ENCODE measurements around the gene CD3D. TPM values are rescaled to one million over a fixed set of nuclear protein-coding genes. Genes with fewer than 3 reads are reported as not detected.

CD3D gene
- total RNA-seq, 1 donor from 2014 or later, result 0.61 TPM

DNA sequence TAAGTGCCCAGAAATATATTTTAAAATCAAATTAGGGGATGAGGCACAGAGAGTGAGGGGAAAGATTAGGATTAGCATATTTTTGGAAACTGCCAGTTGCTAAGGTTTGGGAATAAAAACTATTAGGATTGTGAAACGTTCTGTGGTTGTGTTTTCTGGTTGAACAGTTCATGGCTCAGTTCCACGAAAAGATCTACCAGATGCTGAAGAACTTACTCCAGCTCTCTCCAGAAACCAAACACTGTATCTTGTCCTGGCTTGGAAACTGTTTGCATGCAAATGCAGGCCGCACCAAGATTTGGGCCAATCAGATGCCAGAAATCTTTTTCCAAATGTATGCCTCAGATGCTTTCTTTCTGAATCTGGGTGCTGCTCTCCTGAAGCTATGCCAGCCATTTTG is 32.2 kb upstream of the CD3D start:
- Histone ChIP-seq H3K27ac (ENCODE audit: low read depth, low read length) (no peak overlapping the region), H3K27me3 (ENCODE audit: insufficient read depth, low read length) (no peaks in the 10 kb centered on the region), H3K4me3 (ENCODE audit: insufficient read depth, low read depth, low read length) (no peak overlapping the region), H3K4me1 (ENCODE audit: insufficient read depth, low read length) (no peaks in the 10 kb centered on the region), H3K9me3 (ENCODE audit: insufficient read depth, low read depth, low read length) (no peaks in the 10 kb centered on the region), H2AFZ (ENCODE audit: low read depth, low read length) (no peak overlapping the region), H3K4me2 (ENCODE audit: low read length) (no peak overlapping the region), H4K20me1 (ENCODE audit: insufficient read depth, low read length) (no peaks in the 10 kb centered on the region), H3K9ac (ENCODE audit: low read length) (no peak overlapping the region), H3K36me3 (ENCODE audit: insufficient read depth, low read length) (peaks cover 58% of the 10 kb centered on the region), H3K79me2 (ENCODE audit: insufficient read depth, low read length) (no peaks in the 10 kb centered on the region)
- Mint-ChIP-seq H3K27me3 (ENCODE audit: low read depth, unreplicated experiment) (no peaks in the 10 kb centered on the region), H3K9me3 (ENCODE audit: unreplicated experiment) (no peaks in the 10 kb centered on the region), H3K27ac (ENCODE audit: unreplicated experiment) (no peak overlapping the region), H3K4me3 (ENCODE audit: unreplicated experiment) (no peak overlapping the region), H3K36me3 (ENCODE audit: low read depth, unreplicated experiment) (peaks cover 30% of the 10 kb centered on the region), H3K4me1 (ENCODE audit: low read depth, unreplicated experiment) (no peaks in the 10 kb centered on the region)
- TF ChIP-seq, protein P1, sequence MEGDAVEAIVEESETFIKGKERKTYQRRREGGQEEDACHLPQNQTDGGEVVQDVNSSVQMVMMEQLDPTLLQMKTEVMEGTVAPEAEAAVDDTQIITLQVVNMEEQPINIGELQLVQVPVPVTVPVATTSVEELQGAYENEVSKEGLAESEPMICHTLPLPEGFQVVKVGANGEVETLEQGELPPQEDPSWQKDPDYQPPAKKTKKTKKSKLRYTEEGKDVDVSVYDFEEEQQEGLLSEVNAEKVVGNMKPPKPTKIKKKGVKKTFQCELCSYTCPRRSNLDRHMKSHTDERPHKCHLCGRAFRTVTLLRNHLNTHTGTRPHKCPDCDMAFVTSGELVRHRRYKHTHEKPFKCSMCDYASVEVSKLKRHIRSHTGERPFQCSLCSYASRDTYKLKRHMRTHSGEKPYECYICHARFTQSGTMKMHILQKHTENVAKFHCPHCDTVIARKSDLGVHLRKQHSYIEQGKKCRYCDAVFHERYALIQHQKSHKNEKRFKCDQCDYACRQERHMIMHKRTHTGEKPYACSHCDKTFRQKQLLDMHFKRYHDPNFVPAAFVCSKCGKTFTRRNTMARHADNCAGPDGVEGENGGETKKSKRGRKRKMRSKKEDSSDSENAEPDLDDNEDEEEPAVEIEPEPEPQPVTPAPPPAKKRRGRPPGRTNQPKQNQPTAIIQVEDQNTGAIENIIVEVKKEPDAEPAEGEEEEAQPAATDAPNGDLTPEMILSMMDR (IDR thresholded peaks at IDR 0.05; ENCODE audit: insufficient read depth, low read depth, low read length), result no peak
- no peak for TF ChIP-seq EZH2 (IDR thresholded peaks at IDR 0.05; ENCODE audit: insufficient read depth, low read length)
- no peak for DNase-seq (ENCODE audit: low read depth)
- no peak for FAIRE-seq

DNA sequence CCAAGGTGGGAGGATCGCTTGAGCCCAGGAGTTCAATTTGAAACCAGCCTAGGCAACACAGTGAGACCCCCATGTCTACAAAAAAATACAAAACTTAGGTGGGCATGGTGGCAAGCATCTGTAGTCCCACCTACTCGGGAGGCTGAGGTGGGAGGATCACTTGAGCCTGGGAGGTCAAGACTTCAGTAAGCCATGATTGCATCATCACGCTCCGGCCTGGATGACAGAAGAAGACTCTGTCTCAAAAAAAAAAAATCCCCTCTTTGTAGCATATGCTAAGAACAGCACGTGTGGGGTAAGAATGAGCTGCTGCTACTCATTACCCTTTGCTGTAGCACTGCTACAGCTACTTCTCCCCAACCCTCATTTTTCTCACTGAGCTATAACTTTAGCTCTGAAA is 31.4 kb upstream of the CD3D start:
- no peak overlapping the region for H3K4me2 ChIP-seq (ENCODE audit: low read length)
- no peak overlapping the region for H3K9ac ChIP-seq (ENCODE audit: low read length)
- no peaks in the 10 kb centered on the region for H4K20me1 ChIP-seq (ENCODE audit: insufficient read depth, low read length)
- no peak overlapping the region for H3K27ac ChIP-seq (ENCODE audit: low read depth, low read length)
- DNase-seq (ENCODE audit: low read depth) (no peak), FAIRE-seq (no peak)
- H3K79me2 ChIP-seq (ENCODE audit: insufficient read depth, low read length), result no peaks in the 10 kb centered on the region
- no peaks in the 10 kb centered on the region for H3K9me3 ChIP-seq (ENCODE audit: insufficient read depth, low read depth, low read length)
- no peaks in the 10 kb centered on the region for H3K27me3 ChIP-seq (ENCODE audit: insufficient read depth, low read length)
- Mint-ChIP-seq H3K4me1 (ENCODE audit: low read depth, unreplicated experiment) (no peaks in the 10 kb centered on the region), H3K4me3 (ENCODE audit: unreplicated experiment) (no peak overlapping the region), H3K36me3 (ENCODE audit: low read depth, unreplicated experiment) (peaks cover 30% of the 10 kb centered on the region), H3K27ac (ENCODE audit: unreplicated experiment) (no peak overlapping the region), H3K27me3 (ENCODE audit: low read depth, unreplicated experiment) (no peaks in the 10 kb centered on the region), H3K9me3 (ENCODE audit: unreplicated experiment) (no peaks in the 10 kb centered on the region)
- H3K4me3 ChIP-seq (ENCODE audit: insufficient read depth, low read depth, low read length), result no peak overlapping the region
- TF ChIP-seq, protein P1 (IDR thresholded peaks at IDR 0.05; ENCODE audit: insufficient read depth, low read depth, low read length), result no peak
- no peak for TF ChIP-seq EZH2 (IDR thresholded peaks at IDR 0.05; ENCODE audit: insufficient read depth, low read length)
- H2AFZ ChIP-seq (ENCODE audit: low read depth, low read length), result no peak overlapping the region
- peaks cover 58% of the 10 kb centered on the region for H3K36me3 ChIP-seq (ENCODE audit: insufficient read depth, low read length)
- no peaks in the 10 kb centered on the region for H3K4me1 ChIP-seq (ENCODE audit: insufficient read depth, low read length)

DNA sequence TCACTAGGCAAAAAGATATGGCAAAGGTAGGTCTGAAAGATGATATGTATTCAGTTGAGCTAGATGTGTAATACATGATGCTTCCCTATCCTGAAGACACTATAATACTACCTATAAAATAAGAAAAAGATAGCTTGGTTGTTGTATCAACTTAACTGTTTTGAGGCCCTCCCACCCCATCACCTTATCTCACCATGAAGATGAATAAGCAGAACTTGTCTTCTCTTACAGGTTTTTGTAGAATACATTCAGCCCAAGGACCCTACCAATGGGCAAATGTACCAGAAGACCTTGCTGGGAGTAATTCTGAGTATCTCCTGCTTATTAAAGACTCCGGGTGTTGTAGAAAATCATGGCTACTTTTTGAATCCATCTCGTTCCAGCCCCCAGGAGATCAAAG is 30.8 kb upstream of the CD3D start:
- FAIRE-seq, result no peak
- peaks cover 61% of the 10 kb centered on the region for H3K36me3 ChIP-seq (ENCODE audit: insufficient read depth, low read length)

More for the DNA sequence above, 30.8 kb upstream of the CD3D start:
- H3K27ac Mint-ChIP-seq (ENCODE audit: unreplicated experiment), result no peak overlapping the region
- H3K4me2 ChIP-seq (ENCODE audit: low read length), result no peak overlapping the region
- H2AFZ ChIP-seq (ENCODE audit: low read depth, low read length), result no peak overlapping the region
- H3K27ac ChIP-seq (ENCODE audit: low read depth, low read length), result no peak overlapping the region
- TF ChIP-seq EZH2 (IDR thresholded peaks at IDR 0.05; ENCODE audit: insufficient read depth, low read length), result no peak
- TF ChIP-seq, protein P1 (IDR thresholded peaks at IDR 0.05; ENCODE audit: insufficient read depth, low read depth, low read length), result no peak
- no peak overlapping the region for H3K4me3 ChIP-seq (ENCODE audit: insufficient read depth, low read depth, low read length)
- no peaks in the 10 kb centered on the region for H3K79me2 ChIP-seq (ENCODE audit: insufficient read depth, low read length)
- DNase-seq (ENCODE audit: low read depth), result no peak
- no peaks in the 10 kb centered on the region for H3K27me3 Mint-ChIP-seq (ENCODE audit: low read depth, unreplicated experiment)
- no peaks in the 10 kb centered on the region for H3K27me3 ChIP-seq (ENCODE audit: insufficient read depth, low read length)
- no peaks in the 10 kb centered on the region for H3K9me3 ChIP-seq (ENCODE audit: insufficient read depth, low read depth, low read length)
- no peaks in the 10 kb centered on the region for H3K4me1 Mint-ChIP-seq (ENCODE audit: low read depth, unreplicated experiment)
- H3K4me3 Mint-ChIP-seq (ENCODE audit: unreplicated experiment), result no peak overlapping the region
- H3K9me3 Mint-ChIP-seq (ENCODE audit: unreplicated experiment), result no peaks in the 10 kb centered on the region
- H3K4me1 ChIP-seq (ENCODE audit: insufficient read depth, low read length), result no peaks in the 10 kb centered on the region
- no peaks in the 10 kb centered on the region for H4K20me1 ChIP-seq (ENCODE audit: insufficient read depth, low read length)
- H3K9ac ChIP-seq (ENCODE audit: low read length), result no peak overlapping the region
- H3K36me3 Mint-ChIP-seq (ENCODE audit: low read depth, unreplicated experiment), result peaks cover 32% of the 10 kb centered on the region

Measured in astrocyte (in vitro differentiated cells and primary cell).